Stimulated activated CD4-positive, alpha-beta T cell treated with anti-CD3 and anti-CD28 coated beads, Interleukin-2, amount 100 ng/mL, for 24 hours (primary cell): Measurements from ENCODE around the gene ATG16L1.

Experiments used
- DNase-seq, 2 donors: peaks; one replicate each; pipeline ENCODE4 v3.0.0-alpha.2; 2020

ATG16L1 gene

DNA sequence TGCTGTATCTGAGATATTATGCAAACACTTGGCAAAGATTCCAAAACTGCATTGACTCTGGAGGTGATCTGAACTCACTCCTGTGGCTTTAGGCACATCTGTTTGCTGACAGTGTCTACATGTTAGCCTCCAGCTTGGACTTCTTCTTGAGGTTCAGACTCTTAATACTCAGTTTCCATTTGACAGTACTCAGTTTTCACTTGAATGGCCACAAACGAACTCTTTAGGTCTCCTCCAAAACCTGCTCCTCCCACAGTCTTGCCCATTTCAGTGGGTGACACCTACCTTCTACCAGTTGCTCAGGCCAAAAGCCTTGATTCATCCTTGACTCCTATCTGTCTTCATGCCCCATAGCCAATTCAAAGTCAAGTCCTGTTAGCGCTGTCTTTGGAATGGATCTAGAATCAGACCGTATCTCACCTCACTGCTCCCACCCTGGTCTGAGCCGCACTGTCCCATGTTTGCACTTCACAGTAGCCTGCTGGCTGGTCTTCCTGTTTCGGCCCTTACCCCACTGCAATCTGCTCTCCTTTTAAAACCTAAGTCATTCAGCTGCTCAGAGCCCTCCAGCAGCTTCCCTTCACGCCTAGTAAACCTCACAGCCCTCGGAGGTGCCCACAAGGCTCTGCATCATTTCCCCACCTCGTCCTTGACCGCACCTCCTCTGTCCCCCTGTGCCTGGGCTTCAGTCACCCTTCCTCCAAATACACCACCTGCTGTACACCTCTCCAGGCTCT is 10.5 kb downstream of the ATG16L1 start:
- DNase-seq: no peak

GRCh38 chr2:233262562-233262961 is 11.1 kb downstream of the ATG16L1 start:
- DNase-seq: no peak

- DNase-seq: no peak
These were observed 11.6 kb downstream of the ATG16L1 start for GRCh38 chr2:233263045-233263570.

DNA sequence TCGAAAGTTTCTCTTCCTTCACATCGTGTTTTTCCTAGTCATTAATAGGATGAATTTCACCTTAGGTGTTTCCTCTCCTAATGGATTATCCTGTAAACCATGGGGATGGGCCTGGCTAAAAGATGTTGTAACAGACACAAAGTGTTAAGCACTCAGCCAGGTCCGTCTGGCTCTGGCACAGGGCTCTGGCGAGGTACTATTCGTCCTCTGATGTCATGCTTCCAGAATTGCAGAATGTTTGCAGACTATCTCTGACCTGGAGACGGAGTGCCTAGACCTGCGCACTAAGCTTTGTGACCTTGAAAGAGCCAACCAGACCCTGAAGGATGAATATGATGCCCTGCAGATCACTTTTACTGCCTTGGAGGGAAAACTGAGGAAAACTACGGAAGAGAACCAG is 13.2 kb downstream of the ATG16L1 start:
- DNase-seq: no peak

GRCh38 chr2:233265899-233266431 is 14.5 kb downstream of the ATG16L1 start:
- no peak for DNase-seq

DNA sequence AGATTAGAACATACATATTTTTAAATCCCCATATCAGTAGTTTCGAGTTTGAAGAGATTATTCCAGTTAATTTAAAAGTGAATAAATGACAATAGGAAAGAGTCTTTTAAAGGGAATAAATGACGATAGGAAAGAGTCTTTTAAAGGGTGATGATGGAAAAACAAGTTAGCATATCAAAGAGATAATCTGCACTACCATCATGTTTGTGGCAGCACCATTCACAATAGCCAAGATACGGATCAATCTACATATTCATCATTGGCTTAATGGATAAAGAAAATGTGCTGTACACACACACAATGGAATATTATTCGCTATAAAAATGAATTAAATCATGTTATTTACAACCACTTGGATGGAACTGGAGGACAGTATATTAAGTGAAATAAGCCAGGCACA is 15.0 kb downstream of the ATG16L1 start:
- no peak for DNase-seq

GRCh38 chr2:233267516-233268245 is 16.2 kb downstream of the ATG16L1 start:
- DNase-seq: peak; percentile 60 to 65

- no peak for DNase-seq
These were observed 18.9 kb downstream of the ATG16L1 start for GRCh38 chr2:233270366-233270765.

GRCh38 chr2:233270951-233271350 is 19.5 kb downstream of the ATG16L1 start:
- DNase-seq: no peak

GRCh38 chr2:233271693-233272092 is 20.2 kb downstream of the ATG16L1 start:
- DNase-seq: no peak

GRCh38 chr2:233273120-233273519 is 21.6 kb downstream of the ATG16L1 start:
- DNase-seq: peak in 1 of 2 donors; percentile 39

- DNase-seq: no peak
These were observed 23.8 kb downstream of the ATG16L1 start for GRCh38 chr2:233275223-233275622.

DNA sequence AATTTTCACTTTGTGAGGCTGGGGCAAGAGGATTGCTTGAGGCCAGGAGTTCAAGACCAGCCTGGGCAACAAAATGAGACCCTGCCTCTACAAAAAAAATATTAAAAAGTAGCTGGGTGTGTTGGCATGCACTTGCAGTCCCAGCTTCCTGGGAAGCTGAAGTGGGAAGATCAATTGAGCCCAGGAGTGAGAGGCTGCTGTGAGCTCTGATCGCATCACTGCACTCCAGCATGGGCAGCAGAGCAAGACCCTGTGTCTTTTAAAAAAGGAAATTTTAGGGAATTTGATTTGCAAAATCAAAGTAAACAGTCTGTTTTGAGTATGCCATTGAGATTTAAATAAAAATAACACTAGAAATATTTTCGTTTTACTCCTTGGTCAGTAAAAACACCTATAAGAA is 27.4 kb downstream of the ATG16L1 start:
- no peak for DNase-seq

DNA sequence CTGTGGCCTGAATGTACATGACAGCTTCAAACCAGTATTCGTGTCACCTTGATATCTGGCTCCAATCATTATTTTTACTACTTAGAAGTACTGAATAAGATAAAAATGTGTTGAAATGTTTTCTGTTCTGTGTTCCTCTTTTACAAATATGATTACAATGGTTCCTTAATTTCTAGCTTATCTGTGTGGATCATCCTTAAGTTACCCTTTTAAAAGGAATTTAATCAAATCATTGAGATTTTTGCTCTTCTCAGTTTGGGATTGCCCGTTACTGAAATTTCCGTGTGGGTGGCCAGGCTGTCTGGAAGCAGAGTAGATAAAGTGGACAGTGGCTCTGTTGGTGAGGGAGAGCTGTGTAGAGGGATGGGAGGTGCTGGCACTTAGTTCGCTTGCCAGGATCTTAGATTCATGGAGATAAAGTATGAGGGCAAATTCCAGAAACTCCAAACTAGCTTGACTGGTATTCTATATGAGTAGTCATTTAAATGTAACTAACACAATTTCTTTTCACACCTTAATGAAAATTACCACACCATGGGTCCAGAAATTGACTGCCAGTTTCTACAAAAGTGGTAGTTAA is 28.7 kb downstream of the ATG16L1 start:
- no peak for DNase-seq

DNA sequence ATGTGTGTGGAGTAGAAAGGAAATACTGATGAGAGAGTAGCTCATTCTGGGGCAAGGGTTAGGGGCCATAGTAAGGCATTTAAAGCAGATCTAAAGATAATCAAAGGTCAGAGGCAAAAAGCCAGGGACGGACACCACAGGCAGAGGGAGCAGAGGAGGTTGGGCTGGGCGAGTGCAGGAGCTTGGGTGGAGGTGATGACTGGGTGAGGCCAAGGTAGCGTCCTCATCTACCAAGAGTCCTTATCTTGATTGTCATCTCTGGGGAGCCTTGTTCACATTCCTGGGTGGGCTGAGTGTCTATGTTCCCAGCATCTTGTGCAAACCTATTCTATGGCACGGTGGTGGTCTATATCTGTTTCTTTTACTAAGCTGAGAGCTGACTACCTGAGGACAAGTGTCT is 30.1 kb downstream of the ATG16L1 start:
- no peak for DNase-seq

DNA sequence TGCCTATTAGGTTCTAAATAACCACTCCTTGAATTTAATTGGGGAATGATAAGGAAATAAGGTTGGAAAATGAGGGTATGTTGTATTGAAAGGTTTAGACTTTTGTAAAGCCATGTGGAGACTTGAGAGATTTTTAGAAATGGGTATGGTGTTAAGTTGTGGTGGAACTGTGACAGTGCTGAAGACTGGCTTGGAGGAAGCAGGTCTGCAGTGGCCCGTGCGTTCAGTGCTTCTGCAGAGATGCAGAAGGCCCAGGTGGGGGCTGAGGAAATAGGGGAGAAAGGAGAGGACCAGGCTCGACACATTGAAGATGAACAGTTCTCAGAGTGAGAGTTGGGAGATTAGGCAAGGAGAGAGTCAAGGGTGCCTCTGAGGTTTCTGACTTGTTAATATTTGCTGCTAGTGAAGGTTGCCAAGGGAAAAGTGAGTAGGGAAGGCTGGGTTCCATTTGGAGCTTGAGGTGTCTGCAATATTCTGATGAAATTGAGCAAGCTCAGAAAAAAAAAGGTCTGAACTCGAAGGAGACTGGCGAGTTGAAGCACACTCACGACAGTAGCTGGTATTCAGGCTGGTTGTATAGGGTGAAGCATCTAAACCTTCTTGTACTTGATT is 30.6 kb downstream of the ATG16L1 start:
- no peak for DNase-seq

- DNase-seq: no peak
These were observed 34.4 kb downstream of the ATG16L1 start for GRCh38 chr2:233285921-233286320.

DNA sequence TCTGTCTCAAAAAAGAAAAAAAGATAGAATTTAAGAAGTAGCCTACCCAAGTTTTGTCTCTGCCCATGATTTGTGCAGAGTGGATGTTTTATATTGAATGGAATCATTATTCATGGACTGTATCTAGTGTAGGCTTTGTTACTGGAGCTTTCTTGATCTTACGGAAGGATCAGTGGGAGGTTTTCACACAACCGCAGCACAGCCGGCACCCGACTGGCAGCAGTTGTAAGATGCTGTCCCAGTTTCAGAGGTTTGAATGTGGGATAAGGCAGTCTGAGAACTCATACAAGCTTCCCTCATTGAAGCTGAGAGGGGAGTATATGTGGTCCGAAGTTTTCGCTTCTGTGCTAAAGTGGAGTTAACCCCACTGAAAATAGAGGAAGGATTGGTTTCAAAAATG is 36.4 kb downstream of the ATG16L1 start:
- no peak for DNase-seq

GRCh38 chr2:233288663-233289062 is 37.2 kb downstream of the ATG16L1 start:
- DNase-seq: no peak

DNA sequence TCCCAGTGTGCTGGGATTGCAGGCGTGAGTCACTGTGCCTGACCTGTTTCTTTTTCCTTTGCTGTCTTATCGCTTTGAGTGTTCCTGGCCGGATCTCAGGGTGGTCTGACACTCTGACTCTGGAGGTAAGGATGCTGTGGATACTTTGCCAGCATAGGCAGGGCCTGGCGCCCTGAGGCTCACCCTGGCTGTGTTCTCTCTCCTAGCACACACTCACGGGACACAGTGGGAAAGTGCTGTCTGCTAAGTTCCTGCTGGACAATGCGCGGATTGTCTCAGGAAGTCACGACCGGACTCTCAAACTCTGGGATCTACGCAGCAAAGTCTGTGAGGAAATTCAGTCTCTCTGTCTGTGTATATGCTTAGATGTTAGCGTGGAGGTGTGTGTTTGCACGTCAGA is 38.2 kb downstream of the ATG16L1 start:
- DNase-seq: no peak

DNA sequence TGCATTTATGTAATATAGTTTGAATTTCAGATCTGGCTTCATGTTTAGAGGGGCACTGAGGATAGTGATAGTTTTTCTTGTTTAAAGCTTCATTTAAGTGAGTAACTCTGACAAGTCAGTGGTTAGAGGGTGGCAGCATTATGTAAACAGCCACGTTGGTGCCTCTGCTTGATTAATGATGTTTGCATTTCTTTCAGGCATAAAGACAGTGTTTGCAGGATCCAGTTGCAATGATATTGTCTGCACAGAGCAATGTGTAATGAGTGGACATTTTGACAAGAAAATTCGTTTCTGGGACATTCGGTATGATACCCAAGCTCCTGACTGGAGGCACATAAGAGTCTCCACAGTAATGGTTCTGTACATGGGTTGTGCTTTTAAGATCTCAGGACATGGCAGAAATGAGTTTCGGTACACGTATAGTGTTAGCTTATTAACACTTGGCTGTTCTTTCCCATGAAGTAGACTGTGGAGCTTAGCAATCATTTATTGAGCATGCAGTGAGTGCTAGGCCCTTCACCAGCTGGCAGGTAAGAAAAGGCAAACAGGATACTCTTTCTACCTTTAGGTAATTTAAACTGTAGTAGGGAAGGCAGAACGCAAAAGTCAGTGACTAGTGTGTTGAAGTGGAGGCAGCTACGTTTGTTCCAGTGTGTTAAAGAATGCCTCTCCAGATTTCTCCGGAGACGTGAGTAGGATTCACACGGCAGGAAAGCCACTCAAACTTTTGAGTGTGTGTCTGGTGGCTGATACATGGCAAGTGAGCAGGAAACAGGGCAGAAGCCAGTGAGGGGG is 38.8 kb downstream of the ATG16L1 start:
- no peak for DNase-seq

DNA sequence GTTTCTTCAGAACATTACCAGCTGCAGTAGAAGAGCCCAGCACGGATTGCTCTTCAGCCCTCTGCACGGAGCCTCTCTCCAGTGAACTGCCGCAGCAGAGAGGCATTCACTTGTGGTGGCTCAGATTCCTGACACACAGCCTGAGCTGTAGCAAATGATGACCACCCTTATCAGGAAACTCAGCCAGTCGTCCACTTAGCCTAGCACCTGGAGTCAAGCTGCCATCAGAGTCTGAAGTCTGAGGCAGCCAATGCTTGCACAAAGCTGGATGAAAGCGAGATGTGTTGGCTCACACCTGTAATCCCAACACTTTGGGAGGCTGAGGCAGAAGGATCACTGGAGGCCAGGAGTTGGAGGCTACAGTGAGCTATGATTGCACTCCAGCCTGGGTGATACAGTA is 44.4 kb downstream of the ATG16L1 start:
- no peak for DNase-seq
